CD4-positive, CD25-positive, alpha-beta regulatory T cell (primary cell): ENCODE data around the gene MAGEB3. TPM values are rescaled to one million over a fixed set of nuclear protein-coding genes. Genes with fewer than 3 reads are reported as not detected.

Experiments used
- ATAC-seq, 2 donors: fragments of 150-1000 bp; cut with Tn5 transposase; one replicate each; pipeline ENCODE4 v1.10.0; 2021; ENCODE audit warnings: low read depth in 2 of 2, moderate number of reproducible peaks in 2 of 2, moderate library complexity in 1 of 2
- DNase-seq, 3 donors: peaks; one replicate each; pipeline versions ENCODE4 v3.0.0 to v3.0.0-alpha.2; 2012 to 2022; ENCODE audit warnings: mixed read lengths in 1 of 3
- H3K27ac ChIP-seq: one replicate; pipeline ENCODE4 v1.7.0; 2013; ENCODE audit warnings: mild to moderate bottlenecking, low read length; ENCODE audit not compliant: insufficient read depth, poor library complexity, severe bottlenecking
- H3K27me3 ChIP-seq: one replicate; pipeline ENCODE4 v1.7.0; 2013; ENCODE audit warnings: low read length; ENCODE audit not compliant: control insufficient read depth, insufficient read depth
- H3K36me3 ChIP-seq: one replicate; pipeline ENCODE4 v1.7.0; 2013; ENCODE audit warnings: mild to moderate bottlenecking, low read length, moderate library complexity; ENCODE audit not compliant: control insufficient read depth, insufficient read depth
- H3K4me1 ChIP-seq: 2 replicates; pipeline ENCODE4 v1.7.0; 2013; ENCODE audit warnings: mild to moderate bottlenecking, low read length; ENCODE audit not compliant: insufficient read depth, control insufficient read depth, poor library complexity, severe bottlenecking
- H3K4me3 ChIP-seq: one replicate; pipeline ENCODE4 v1.7.0; 2013; ENCODE audit warnings: low read depth, mild to moderate bottlenecking, low read length, moderate library complexity
- H3K9me3 ChIP-seq, 2 experiments: 1 replicate in 1 of 2; 2 replicates in 1 of 2; pipeline ENCODE4 v1.7.0; 2013; ENCODE audit warnings: low read length in 2 of 2, mild to moderate bottlenecking in 1 of 2, moderate library complexity in 1 of 2; ENCODE audit not compliant: control insufficient read depth in 2 of 2
- H3K27ac Mint-ChIP-seq, 3 donors: one replicate each; pipeline ENCODE4 v1.8.0; 2020 to 2022; ENCODE audit warnings: mild to moderate bottlenecking in 3 of 3, mixed read lengths in 3 of 3, moderate library complexity in 2 of 3
- H3K27me3 Mint-ChIP-seq: one replicate; pipeline ENCODE4 v1.8.0; 2022; ENCODE audit warnings: mild to moderate bottlenecking, mixed read lengths
- H3K36me3 Mint-ChIP-seq: one replicate; pipeline ENCODE4 v1.8.0; 2020; ENCODE audit warnings: mixed read lengths
- H3K4me1 Mint-ChIP-seq, 4 donors: one replicate each; pipeline ENCODE4 v1.8.0; 2020 to 2022; ENCODE audit warnings: mixed read lengths in 4 of 4, mild to moderate bottlenecking in 1 of 4
- H3K4me3 Mint-ChIP-seq, 4 donors: one replicate each; pipeline ENCODE4 v1.8.0; 2020 to 2022; ENCODE audit warnings: mild to moderate bottlenecking in 4 of 4, mixed read lengths in 4 of 4, moderate library complexity in 3 of 4
- H3K9me3 Mint-ChIP-seq, 7 donors: one replicate each; pipeline ENCODE4 v1.8.0; 2020 to 2022; ENCODE audit warnings: mixed read lengths in 7 of 7, mild to moderate bottlenecking in 3 of 7, moderate library complexity in 2 of 7
- polyA plus RNA-seq, 4 donors: library from polyadenylated mRNA; unstranded; fragments of 300-500 nt; fragmentation: Illumina TruSeq; gene quantifications; one replicate each; pipeline ENCODE4 v1.2.3, GENCODE V29; 2021
- total RNA-seq: library from RNA; stranded (reverse); gene quantifications from one replicate; pipeline ENCODE4 v1.2.3, GENCODE V29; 2022

Gene MAGEB3
- total and polyA plus RNA-seq, 5 donors from 2014 or later: not detected

DNA sequence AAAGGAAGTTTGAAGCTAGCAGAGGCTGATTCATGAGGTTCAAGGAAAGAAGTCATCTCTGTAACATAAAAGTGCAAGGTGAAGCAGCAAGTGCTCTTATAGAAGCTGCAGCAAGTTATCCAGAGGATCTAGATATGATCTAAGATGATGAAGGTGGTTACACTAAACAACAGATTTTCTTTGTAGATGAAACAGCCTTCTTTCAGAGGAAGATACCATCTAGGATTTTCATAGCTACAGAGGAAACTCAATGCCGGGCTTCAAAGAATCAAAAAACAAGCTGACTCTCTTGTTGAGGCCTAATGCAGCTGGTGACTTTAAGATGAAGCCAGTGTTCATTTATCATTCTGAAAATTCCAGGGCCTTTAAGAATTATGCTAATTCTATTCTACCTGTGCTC is 50.0 kb downstream of the MAGEB3 start:
- Mint-ChIP-seq H3K4me3 (no peak overlapping the region), H3K27ac (no peak overlapping the region)

DNA sequence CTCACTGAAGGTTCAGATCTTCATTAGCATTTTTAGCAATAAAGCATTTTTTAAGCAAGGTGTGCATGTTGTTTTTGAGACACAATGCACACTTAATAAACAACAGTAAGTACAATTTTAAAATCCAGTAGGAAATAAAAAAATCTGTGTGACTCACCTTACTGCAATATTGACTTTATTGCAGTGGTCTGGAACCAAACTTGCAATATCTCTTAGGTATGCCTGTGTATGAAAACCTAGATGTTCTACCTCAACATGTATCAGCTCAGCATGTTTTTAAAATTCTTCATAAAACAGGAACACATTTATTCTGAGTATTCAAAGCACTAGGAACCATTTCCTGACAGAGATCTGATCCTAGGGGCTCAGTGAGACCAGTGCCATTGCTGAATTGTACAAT is 52.1 kb downstream of the MAGEB3 start:
- Histone ChIP-seq H3K4me3 (no peak overlapping the region), H3K4me1 (no peaks in the 10 kb centered on the region), H3K36me3 (no peaks in the 10 kb centered on the region), H3K27me3 (no peaks in the 10 kb centered on the region), H3K9me3 (no peaks in the 10 kb centered on the region), H3K27ac (no peak overlapping the region)
- Mint-ChIP-seq H3K27ac (no peak overlapping the region), H3K36me3 (no peaks in the 10 kb centered on the region), H3K9me3 (no peaks in the 10 kb centered on the region), H3K27me3 (no peaks in the 10 kb centered on the region), H3K4me1 (no peaks in the 10 kb centered on the region), H3K4me3 (no peak overlapping the region)
- no peak for ATAC-seq
- DNase-seq: no peak

More for the DNA sequence above, 50.0 kb downstream of the MAGEB3 start:
- H3K9me3 ChIP-seq: no peaks in the 10 kb centered on the region
- Mint-ChIP-seq H3K27me3 (no peaks in the 10 kb centered on the region), H3K9me3 (peaks cover 0 to 2% (median 0%) of the 10 kb centered on the region in 7 donors), H3K36me3 (no peaks in the 10 kb centered on the region), H3K4me1 (no peaks in the 10 kb centered on the region)
- H3K27me3 ChIP-seq: no peaks in the 10 kb centered on the region
- ATAC-seq (no peak), DNase-seq (no peak)
- H3K4me1 ChIP-seq: no peaks in the 10 kb centered on the region
- H3K27ac ChIP-seq: no peak overlapping the region
- H3K36me3 ChIP-seq: no peaks in the 10 kb centered on the region
- H3K4me3 ChIP-seq: no peak overlapping the region

GRCh38 chrX:30283456-30284200 is 53.2 kb downstream of the MAGEB3 start:
- H3K27me3 ChIP-seq: no peaks in the 10 kb centered on the region
- Mint-ChIP-seq H3K27ac (no peak overlapping the region), H3K36me3 (no peaks in the 10 kb centered on the region)

More at GRCh38 chrX:30283456-30284200, 53.2 kb downstream of the MAGEB3 start:
- H3K4me1 Mint-ChIP-seq: no peaks in the 10 kb centered on the region
- Histone ChIP-seq H3K36me3 (no peaks in the 10 kb centered on the region), H3K4me1 (no peaks in the 10 kb centered on the region), H3K27ac (no peak overlapping the region), H3K4me3 (no peak overlapping the region), H3K9me3 (no peaks in the 10 kb centered on the region)
- no peak overlapping the region for H3K4me3 Mint-ChIP-seq
- DNase-seq (no peak), ATAC-seq (no peak)
- no peaks in the 10 kb centered on the region for H3K9me3 Mint-ChIP-seq
- H3K27me3 Mint-ChIP-seq: no peaks in the 10 kb centered on the region

Other genes starting within 250 kb of the MAGEB3 start
- gene MAGEB2, start 15.1 kb upstream of the MAGEB3 start, total RNA-seq: not detected
- not detected for gene MAGEB2, start 15.1 kb upstream of the MAGEB3 start, polyA plus RNA-seq
- not detected for gene MAGEB4, start 11.3 kb downstream of the MAGEB3 start, total RNA-seq
- gene MAGEB4, start 11.3 kb downstream of the MAGEB3 start, polyA plus RNA-seq: not detected
- gene MAGEB1, start 16.5 kb downstream of the MAGEB3 start, total RNA-seq: not detected
- gene MAGEB1, start 16.5 kb downstream of the MAGEB3 start, polyA plus RNA-seq: not detected
- gene NR0B1, start 78.7 kb downstream of the MAGEB3 start, total RNA-seq: not detected
- gene NR0B1, start 78.7 kb downstream of the MAGEB3 start, polyA plus RNA-seq: not detected